HepG2 (cell line): ENCODE results near the gene UBE2O. TPM values are rescaled to one million over a fixed set of nuclear protein-coding genes. Genes with fewer than 3 reads are reported as not detected.

Experiments
- CEBPB ChIP-seq: IDR thresholded peaks from 2 replicates; pipeline ENCODE4 v1.6.1; 2011; ENCODE audit warnings: low read depth, low read length, improper control_type of control experiment, borderline replicate concordance
- FOXA3 ChIP-seq: IDR thresholded peaks from 2 replicates; pipeline ENCODE4 v1.6.1; 2016; ENCODE audit warnings: missing genetic modification reagents, missing compliant biosample characterization
- HNRNPL ChIP-seq: fragments of 200-400 bp; formaldehyde crosslinking; IDR thresholded peaks from 2 replicates; pipeline ENCODE4 v1.6.1; 2017; ENCODE audit warnings: mild to moderate bottlenecking, low read depth, low read length
- KLF11 ChIP-seq: IDR thresholded peaks from 2 replicates; pipeline ENCODE4 v1.6.1; 2016; ENCODE audit warnings: missing compliant biosample characterization
- SNAPC2 ChIP-seq: sonication (generic); formaldehyde crosslinking; IDR thresholded peaks from 2 replicates; pipeline ENCODE4 v1.8.1; 2022; ENCODE audit warnings: mild to moderate bottlenecking, missing genetic modification reagents
- YEATS2 ChIP-seq: sonication (generic); formaldehyde crosslinking; IDR thresholded peaks from 2 replicates; pipeline ENCODE4 v1.4.0; 2020; ENCODE audit warnings: missing genetic modification reagents, borderline replicate concordance
- ZFY ChIP-seq: sonication (generic); formaldehyde crosslinking; IDR thresholded peaks from 2 replicates; pipeline ENCODE4 v1.4.0; 2020; ENCODE audit warnings: missing genetic modification reagents
- ZNF431 ChIP-seq: sonication (generic); formaldehyde crosslinking; IDR thresholded peaks from 2 replicates; pipeline ENCODE4 v1.9.0; 2022; ENCODE audit warnings: missing genetic modification reagents, low read depth, mild to moderate bottlenecking, borderline replicate concordance
- ZNF674 ChIP-seq: sonication (generic); formaldehyde crosslinking; IDR thresholded peaks from 2 replicates; pipeline ENCODE4 v1.5.0; 2020; ENCODE audit warnings: low read depth, mild to moderate bottlenecking, missing genetic modification reagents
- polyA plus RNA-seq, 8 experiments: library from polyadenylated mRNA; depleted of rRNA in 3 of 8; stranded (reverse) in 7 of 8; unstranded in 1 of 8; fragments of >200 nt; fragmentation: Illumina TruSeq in 4 of 8; extraction: Trizol in 4 of 8; gene quantifications; 2 replicates each; pipeline versions ENCODE4 v1.2.1 to v1.2.3, GENCODE V29; 2011 to 2016; ENCODE audit warnings: low read depth in 4 of 8, missing spikeins in 1 of 8, mixed read lengths in 1 of 8; ENCODE audit not compliant: insufficient read depth in 1 of 8
- total RNA-seq, 5 experiments: library from RNA; depleted of rRNA; stranded (reverse); fragments of >200 nt; fragmentation: Illumina TruSeq; extraction: Trizol; gene quantifications; 2 replicates each; pipeline ENCODE4 v1.2.3, GENCODE V29; 2016; ENCODE audit warnings: low read depth in 1 of 5
- TF ChIP-seq, protein P1 (sequence below), 2 experiments: fragments of 450-650 bp in 1 of 2; sonication (generic) in 1 of 2; formaldehyde crosslinking in 1 of 2; IDR thresholded peaks; 2 replicates each; pipeline versions ENCODE4 v1.6.1 to v1.8.0; 2016 to 2022; ENCODE audit warnings: antibody characterized with exemption in 1 of 2, mild to moderate bottlenecking in 1 of 2, missing genetic modification reagents in 1 of 2
- TF ChIP-seq, protein P2 (sequence below): IDR thresholded peaks from 2 replicates; pipeline ENCODE4 v1.6.1; 2016; ENCODE audit warnings: missing genetic modification reagents, missing compliant biosample characterization
- TF ChIP-seq, protein P3 (sequence below): sonication (generic); formaldehyde crosslinking; IDR thresholded peaks from 2 replicates; pipeline ENCODE4 v1.9.0; 2021; ENCODE audit warnings: missing genetic modification reagents, borderline replicate concordance
- TF ChIP-seq, protein P4 (sequence below): sonication (generic); formaldehyde crosslinking; IDR thresholded peaks from 2 replicates; pipeline ENCODE4 v1.5.0; 2020; ENCODE audit warnings: missing genetic modification reagents

UBE2O gene
- total and polyA plus RNA-seq, 2 of the 13 experiments (the other 11 are each of a cell fraction or from before 2014, with no cell fraction given), result 21.5 to 23.5 TPM

DNA sequence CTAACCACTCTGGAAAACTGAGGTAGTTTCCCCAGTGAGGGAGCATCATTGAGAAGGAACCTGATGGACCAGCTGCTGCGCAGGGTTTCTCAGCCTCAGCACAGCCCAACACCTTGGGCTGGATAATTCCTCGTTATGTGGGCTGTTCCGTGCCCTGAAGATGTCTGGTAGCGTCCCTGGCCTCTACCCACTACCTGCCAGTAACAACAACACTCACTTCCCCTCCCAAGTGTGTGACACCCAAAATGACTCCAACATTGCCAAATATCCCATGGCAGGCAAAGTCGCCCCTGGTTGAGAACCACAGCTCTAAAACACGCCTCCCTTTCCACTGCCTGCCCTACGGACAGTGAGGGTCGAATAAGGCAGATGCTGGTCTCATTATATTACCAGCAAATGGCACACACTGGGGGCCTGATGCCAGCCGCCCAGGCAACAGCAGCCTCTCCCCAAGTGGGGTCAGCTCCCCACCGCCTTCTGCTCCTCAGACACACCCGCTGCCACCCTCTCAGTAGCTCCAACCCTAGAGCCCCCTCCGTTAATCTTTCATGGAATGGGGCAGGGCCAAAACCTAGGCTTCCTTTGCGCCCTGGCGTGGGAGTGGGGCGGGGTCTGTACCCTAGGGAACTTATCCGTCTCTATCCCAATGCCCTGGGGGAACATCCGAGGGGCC is 47.3 kb upstream of the UBE2O start (continued):
- TF ChIP-seq, protein P1, sequence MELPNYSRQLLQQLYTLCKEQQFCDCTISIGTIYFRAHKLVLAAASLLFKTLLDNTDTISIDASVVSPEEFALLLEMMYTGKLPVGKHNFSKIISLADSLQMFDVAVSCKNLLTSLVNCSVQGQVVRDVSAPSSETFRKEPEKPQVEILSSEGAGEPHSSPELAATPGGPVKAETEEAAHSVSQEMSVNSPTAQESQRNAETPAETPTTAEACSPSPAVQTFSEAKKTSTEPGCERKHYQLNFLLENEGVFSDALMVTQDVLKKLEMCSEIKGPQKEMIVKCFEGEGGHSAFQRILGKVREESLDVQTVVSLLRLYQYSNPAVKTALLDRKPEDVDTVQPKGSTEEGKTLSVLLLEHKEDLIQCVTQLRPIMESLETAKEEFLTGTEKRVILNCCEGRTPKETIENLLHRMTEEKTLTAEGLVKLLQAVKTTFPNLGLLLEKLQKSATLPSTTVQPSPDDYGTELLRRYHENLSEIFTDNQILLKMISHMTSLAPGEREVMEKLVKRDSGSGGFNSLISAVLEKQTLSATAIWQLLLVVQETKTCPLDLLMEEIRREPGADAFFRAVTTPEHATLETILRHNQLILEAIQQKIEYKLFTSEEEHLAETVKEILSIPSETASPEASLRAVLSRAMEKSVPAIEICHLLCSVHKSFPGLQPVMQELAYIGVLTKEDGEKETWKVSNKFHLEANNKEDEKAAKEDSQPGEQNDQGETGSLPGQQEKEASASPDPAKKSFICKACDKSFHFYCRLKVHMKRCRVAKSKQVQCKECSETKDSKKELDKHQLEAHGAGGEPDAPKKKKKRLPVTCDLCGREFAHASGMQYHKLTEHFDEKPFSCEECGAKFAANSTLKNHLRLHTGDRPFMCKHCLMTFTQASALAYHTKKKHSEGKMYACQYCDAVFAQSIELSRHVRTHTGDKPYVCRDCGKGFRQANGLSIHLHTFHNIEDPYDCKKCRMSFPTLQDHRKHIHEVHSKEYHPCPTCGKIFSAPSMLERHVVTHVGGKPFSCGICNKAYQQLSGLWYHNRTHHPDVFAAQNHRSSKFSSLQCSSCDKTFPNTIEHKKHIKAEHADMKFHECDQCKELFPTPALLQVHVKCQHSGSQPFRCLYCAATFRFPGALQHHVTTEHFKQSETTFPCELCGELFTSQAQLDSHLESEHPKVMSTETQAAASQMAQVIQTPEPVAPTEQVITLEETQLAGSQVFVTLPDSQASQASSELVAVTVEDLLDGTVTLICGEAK (IDR thresholded peaks at IDR 0.05), result no peak
- TF ChIP-seq, protein P1 (CRISPR knock-in tag; IDR thresholded peaks at IDR 0.05), result no peak; the same call in 1 of the 2 replicates
- TF ChIP-seq FOXA3 (CRISPR knock-in tag), result no peak
- 0 out of 2 replicates have a peak, but pooled peaks have one; percentile 61 for TF ChIP-seq HNRNPL
- TF ChIP-seq, protein P2, sequence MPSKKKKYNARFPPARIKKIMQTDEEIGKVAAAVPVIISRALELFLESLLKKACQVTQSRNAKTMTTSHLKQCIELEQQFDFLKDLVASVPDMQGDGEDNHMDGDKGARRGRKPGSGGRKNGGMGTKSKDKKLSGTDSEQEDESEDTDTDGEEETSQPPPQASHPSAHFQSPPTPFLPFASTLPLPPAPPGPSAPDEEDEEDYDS, result peak; percentile 16; the same call in 1 of the 2 replicates
- 0 out of 2 replicates have a peak, but pooled peaks have one; percentile 31 for TF ChIP-seq YEATS2 (CRISPR knock-in tag)
- TF ChIP-seq, protein P3, sequence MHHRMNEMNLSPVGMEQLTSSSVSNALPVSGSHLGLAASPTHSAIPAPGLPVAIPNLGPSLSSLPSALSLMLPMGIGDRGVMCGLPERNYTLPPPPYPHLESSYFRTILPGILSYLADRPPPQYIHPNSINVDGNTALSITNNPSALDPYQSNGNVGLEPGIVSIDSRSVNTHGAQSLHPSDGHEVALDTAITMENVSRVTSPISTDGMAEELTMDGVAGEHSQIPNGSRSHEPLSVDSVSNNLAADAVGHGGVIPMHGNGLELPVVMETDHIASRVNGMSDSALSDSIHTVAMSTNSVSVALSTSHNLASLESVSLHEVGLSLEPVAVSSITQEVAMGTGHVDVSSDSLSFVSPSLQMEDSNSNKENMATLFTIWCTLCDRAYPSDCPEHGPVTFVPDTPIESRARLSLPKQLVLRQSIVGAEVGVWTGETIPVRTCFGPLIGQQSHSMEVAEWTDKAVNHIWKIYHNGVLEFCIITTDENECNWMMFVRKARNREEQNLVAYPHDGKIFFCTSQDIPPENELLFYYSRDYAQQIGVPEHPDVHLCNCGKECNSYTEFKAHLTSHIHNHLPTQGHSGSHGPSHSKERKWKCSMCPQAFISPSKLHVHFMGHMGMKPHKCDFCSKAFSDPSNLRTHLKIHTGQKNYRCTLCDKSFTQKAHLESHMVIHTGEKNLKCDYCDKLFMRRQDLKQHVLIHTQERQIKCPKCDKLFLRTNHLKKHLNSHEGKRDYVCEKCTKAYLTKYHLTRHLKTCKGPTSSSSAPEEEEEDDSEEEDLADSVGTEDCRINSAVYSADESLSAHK (CRISPR knock-in tag), result no peak
- 0 out of 2 replicates have a peak, but pooled peaks have one; percentile 64 for TF ChIP-seq KLF11 (CRISPR knock-in tag)
- TF ChIP-seq SNAPC2 (CRISPR knock-in tag), result 0 out of 2 replicates have a peak, but pooled peaks have one; percentile 29
- TF ChIP-seq, protein P4, sequence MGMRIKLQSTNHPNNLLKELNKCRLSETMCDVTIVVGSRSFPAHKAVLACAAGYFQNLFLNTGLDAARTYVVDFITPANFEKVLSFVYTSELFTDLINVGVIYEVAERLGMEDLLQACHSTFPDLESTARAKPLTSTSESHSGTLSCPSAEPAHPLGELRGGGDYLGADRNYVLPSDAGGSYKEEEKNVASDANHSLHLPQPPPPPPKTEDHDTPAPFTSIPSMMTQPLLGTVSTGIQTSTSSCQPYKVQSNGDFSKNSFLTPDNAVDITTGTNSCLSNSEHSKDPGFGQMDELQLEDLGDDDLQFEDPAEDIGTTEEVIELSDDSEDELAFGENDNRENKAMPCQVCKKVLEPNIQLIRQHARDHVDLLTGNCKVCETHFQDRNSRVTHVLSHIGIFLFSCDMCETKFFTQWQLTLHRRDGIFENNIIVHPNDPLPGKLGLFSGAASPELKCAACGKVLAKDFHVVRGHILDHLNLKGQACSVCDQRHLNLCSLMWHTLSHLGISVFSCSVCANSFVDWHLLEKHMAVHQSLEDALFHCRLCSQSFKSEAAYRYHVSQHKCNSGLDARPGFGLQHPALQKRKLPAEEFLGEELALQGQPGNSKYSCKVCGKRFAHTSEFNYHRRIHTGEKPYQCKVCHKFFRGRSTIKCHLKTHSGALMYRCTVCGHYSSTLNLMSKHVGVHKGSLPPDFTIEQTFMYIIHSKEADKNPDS (CRISPR knock-in tag), result no peak
- TF ChIP-seq ZNF431 (CRISPR knock-in tag), result 0 out of 2 replicates have a peak, but pooled peaks have one; percentile 38
- no peak for TF ChIP-seq ZNF674 (CRISPR knock-in tag)
- TF ChIP-seq ZFY (CRISPR knock-in tag), result no peak
- no peak for TF ChIP-seq CEBPB
